HG02870 (cell line): ENCODE measurements around the gene NME9.
"Not testable (repeated sequence)": the region's sequence is repeated elsewhere in the genome, so short reads cannot be mapped to it uniquely, and the experiment has no call there.

Experiments used
- ATAC-seq: cut with Tn5 transposase; IDR thresholded peaks from one replicate; pipeline ENCODE4 v1.9.1; 2021; ENCODE audit warnings: mild to moderate bottlenecking, moderate library complexity; ENCODE audit not compliant: unreplicated experiment

The NME9 gene, protein sequence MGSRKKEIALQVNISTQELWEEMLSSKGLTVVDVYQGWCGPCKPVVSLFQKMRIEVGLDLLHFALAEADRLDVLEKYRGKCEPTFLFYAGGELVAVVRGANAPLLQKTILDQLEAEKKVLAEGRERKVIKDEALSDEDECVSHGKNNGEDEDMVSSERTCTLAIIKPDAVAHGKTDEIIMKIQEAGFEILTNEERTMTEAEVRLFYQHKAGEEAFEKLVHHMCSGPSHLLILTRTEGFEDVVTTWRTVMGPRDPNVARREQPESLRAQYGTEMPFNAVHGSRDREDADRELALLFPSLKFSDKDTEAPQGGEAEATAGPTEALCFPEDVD

DNA sequence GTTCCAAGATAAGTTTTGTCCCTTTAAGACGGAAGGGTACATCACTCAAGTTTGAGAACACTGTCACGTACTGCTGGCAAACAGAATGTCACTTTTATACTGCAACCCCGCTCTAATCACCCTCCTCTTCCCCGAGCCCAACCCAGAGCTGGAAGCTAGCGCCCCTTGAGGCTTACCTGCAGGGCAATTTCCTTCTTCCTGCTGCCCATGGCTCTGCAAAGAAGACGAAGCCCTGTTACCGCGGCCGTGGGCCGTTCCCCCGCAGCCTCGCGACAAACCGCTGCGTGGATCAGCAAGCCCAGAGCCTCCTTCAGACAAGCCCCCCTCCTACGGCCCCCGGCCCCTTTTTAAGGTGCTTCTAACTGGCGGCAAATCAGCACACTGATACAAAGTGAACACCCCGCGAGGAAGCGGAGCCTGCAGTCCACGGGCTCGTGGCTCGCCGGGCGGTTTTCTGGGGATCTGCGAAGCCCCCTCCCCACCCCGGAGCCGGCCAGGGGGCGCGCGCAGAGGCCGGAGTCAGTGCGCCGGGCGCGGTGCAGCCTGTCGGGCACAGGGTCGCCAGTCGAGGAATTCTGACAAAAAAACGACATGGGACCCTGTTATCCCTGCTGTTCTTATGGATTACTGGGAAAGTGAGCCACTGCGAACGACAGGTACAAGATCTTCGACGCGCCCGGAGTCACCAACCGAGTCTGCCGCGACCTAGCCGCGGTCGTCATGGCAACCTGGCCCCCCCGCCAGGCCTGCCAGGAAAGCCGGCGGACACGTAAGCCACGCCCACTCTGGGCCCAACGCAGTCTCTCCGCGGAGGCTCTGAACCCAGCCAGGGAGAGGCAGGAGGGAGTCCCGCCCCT lies at the start of gene NME9:
Gene NME9 (minus strand): TSS at position 725 of the 857 bp plus-strand sequence. CDS start 516 bp downstream, at position 209.
- peak; percentile 67 for ATAC-seq

DNA sequence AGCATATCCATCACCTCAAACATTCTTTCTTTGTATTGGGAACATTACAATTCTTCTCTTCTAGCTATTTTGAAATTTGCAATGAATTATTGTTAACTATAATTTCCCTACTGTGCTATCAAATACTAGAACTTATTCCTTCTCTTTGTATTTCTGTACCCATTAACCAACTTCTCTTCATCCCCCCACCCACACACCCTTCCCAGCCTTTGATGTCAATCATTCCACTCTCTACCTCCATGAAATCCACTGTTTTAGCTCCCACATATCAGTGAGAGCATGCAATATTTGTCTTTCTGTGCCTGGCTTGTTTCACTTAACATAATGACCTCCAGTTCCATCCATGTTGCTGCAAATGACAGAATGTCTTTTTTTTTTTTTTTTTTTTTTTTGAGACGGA lies 49.3 kb upstream of the NME9 start:
- ATAC-seq = no peak

DNA sequence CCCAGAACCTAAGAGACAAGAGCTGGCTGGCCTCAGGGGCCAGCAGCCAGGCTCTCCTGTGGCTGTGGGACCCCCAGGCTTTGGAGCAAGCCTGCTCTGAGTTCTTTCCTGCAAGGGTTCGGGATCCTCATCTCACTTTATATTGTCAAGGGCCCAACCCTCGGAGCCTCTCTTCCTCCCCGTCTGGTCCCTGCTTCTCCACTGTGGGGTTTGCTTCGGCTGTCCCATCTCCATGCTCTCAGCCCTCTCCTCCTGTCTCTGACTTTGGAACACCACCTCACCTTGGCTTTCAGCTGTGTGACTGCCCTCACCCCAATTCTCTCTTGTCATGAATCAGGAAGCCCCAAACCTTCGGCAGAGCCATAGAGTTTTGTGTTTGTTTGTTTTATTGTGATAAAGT lies 48.7 kb upstream of the NME9 start:
- ATAC-seq = no peak

DNA sequence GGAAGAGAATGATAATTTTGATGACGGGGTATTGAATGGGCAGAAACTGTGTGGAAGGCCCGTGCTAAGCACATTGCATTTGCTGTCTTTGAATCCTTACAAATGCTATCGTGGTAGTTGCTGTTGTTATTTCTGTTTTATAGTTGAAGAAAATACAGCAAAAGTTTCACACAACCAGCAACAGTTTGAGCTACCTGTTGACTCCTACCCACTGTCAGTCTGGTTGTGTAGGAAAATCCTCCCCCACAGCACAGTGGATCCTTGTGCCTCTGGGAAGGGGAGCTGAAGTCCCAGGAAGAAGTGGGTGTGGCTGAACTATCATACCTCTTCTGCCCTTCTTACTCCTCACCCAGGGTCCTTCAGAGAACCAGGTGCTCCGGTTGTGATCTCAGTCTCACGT lies 48.2 kb upstream of the NME9 start:
- ATAC-seq = no peak

DNA sequence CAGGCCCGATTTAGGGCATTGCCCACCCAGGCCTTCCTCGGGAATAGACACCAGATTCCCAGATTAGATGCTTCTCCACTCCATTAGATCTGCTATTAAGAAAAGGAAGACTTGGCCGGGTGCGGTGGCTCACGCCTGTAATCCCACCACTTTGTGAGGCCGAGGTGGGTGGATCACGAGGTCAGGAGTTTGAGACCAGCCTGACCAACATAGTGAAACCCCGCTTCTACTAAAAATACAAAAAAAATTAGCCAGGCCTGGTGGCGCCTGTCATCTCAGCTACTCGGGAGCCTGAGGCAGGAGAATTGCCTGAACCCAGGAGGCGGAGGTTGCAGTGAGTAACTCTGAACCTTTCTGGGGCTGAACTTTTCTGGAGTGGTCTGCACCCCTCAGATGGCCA lies 47.6 kb upstream of the NME9 start:
- ATAC-seq = not testable (repeated sequence)

DNA sequence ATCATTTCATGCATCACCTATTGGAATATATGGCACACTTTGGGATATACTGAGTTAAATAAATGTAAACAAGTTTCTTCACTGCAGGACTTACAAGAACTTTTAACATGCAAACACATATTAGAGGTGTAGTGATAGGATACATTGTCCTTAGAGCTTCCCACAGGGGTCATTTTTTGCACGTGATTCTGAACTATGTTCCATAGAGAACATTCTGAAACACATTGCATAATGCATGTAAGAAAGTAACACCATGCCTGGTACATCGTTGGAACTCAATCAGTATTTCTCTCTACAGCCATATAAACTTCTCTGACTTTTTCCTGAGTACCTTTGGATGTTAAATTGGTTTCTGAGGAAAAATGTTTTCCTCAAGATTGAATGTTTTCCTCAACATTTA lies 47.0 kb upstream of the NME9 start:
- no peak for ATAC-seq

DNA sequence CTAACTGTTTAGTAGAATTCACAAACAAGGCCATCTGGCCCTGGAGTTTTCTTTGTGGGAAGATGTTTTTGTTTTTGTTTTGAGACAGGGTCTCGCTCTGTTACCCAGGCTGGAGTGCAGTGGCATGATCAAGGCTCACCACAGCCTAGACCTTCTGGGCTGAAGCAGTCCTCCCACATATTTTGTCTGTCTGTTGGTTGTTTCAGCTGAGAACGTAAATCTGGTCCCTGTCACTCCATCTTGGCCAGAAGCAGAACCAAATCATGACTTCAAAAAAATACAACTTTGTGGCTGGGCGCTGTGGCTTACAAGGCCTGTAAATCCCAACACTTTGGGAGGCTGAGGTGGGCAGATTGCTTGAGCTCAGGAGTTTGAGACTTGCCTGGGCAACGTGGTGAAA lies 45.8 kb upstream of the NME9 start:
- no peak for ATAC-seq

DNA sequence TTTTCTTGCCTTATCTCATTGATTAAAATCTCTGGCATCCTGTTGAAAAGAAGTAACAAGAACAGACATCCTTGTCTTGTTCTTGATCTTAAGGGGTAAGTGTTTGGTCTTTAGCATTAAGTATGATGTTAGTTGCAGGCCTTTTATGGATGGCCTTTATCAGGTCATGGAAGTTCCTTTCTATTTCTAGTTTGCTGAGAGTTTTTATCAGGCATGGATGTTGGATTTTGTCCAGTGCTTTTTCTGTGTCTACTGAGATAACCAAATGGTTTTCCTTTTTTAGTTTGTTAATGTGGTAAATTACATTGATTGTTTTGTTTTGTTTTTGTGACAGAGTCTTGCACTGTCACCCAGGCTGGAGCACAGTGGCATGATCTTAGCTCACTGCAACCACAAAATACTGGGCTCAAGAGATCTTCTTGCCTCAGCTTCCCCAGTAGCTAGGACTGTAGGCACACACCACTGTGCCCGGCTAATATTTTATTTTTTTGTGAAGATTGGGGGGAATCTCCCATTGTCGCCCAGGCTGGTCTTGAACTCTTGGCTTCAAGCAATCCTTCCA lies 45.0 kb upstream of the NME9 start:
- ATAC-seq = no peak

DNA sequence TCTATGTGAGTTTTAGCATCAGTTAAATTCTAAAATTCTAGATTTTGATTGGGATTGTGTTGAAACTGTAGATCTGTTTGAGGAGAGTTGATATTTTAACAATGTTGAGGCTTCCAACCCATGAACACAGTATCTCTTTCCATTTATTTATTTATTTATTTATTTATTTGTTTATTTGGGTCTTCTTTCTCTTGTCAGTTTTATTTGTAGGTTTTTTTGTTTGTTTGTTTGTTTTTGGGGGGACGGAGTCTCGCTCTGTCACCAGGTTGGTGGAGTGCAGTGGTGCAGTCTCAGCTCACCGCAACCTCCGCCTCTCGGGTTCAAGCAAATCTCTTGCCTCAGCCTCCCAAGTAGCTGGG lies 44.1 kb upstream of the NME9 start:
- ATAC-seq = no peak

DNA sequence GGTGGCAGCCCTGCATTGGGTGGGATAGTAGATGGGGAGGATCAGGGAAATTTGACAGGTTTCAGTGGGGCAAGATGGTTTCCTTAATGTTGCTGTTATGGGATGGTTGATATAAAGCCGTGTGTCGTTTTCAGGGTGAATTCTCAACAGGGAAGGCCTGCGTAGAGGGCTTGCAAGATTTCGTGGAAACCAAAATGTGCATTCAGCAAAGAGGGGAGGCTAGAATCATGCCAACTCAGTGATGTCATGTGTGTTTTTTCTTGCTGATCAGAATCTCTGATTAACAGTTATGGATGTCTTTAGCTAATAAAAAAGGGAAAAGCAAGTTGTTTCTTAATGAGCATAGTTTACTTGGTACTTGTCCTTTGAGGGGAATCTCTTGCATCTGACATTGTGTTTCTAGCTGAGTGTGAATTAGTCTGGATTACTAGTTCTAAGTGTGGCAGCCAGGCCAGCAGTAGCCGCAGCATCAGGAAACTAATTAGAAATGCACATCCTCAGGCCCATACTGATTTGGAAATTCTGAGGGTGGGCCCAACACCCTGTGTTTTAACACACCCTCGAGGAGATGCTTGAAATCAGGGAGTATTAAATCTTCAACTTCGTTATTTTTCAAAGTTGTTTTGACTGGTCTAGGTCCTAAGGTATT lies 43.6 kb upstream of the NME9 start:
- ATAC-seq = no peak

DNA sequence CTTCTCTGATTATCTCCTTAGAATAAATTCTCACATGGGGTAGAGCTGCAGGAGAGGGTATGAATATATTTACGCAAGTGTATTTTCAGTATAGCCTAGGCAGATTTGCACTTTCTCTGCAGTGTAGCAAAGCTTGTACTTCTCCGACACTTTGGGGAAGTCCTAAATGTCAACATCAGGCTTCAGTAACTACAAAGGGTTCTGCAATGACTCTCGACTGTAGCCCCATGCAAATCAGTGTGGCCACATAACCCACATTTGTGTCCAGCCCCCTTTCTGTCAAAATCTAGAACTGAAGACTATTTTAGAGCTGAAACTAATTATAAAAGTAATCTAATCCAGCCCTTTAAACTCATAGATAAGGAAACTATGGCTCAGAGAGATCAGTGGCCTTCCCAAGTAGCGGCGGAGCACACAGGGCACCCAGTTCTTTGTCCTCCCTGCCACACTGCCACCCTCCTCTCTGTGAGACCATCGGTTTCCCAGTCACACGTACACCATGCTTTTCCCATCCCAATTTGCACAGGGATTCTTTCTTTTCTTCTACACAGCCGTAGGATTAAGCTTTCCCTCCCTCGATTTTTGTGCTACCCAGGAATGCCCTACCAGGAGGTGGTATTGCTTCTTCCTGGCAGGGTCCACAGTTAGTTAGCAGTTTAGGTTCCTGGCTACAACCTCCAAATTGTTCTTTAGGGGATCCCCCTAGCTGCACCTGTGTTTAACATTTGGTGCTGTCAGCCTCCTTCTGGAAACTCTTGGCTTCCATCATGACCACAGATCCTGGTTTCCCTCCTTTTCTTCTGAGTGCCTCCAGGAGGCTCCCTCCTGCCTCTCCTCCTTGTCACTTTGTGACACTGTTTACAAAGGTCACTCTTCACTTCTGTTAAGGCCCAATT lies 41.7 kb upstream of the NME9 start:
- peak; percentile 100 for ATAC-seq

DNA sequence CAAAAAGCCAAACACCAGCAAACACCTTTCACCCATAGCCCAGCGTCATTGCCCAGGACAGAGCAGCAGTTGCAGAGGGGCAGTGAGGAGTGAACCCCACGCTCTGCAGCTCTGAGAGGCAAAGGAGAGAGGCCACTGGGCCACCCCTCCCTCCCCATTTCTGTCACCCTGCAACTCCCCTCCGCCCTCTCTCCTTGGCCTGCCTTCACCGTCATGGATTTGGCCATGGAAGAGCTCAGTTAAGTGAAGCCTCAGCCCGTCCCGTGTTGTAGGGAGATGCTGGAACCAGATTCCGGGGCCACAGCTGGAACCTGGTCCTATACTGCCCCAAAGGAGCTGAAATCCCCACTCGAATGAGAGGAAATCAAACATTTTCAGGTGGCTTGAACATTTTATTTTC lies 40.7 kb upstream of the NME9 start:
- ATAC-seq = no peak

DNA sequence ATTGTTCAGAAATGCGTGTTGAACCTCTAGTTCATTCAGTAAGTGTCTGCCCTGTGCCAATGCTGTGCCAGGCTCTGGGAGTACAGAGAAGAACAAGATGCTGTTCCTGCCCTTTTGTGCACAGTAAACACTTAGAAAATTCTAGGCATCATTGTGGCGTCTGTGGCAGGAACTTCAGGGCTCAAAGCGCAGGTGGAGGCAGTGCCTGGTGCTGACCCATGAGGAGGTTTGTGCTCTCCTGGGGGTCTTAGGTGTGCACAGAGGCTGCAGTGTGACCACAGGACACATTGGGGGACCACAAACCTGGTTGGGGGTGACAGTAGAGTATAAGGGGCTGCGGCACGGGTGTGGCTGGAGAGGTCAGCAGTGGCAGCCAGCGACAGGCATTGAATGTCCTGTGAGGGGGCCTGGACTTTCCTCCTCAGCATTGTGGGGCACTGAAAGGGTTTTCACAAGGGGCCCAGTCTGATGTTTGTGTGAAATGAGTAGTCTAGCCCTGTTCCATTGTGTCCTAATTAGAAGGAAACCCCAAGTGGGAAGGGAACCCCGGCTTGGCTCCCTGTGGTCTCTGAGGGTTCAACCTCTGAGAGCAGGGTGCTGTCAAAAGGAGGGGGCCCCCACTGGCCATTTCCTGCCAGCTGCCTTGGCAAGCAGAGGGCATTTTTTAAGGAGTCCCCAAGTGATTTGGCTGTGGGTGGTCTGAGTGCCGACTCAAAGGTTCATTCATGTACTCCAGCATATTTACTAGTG lies 39.7 kb upstream of the NME9 start:
- ATAC-seq = no peak

DNA sequence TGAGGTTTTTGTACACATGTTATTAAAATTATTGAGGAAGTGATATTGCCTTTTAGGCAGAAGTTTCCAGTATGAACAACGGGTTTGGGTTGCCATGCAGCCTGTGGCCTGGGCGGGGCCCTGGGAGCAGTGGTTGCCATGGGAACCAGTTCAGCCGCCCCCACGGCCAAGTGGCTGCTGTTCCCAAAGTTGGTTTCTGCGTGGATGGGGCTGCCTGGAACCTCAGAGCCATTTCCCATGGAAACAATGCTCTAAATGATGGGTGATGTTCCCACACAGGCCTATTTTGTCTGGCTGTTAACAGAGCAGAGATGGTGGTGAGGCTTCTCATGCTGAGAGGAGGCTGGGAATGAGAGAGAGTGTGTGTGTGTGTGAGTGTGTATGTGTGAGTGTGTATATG lies 38.3 kb upstream of the NME9 start:
- no peak for ATAC-seq

DNA sequence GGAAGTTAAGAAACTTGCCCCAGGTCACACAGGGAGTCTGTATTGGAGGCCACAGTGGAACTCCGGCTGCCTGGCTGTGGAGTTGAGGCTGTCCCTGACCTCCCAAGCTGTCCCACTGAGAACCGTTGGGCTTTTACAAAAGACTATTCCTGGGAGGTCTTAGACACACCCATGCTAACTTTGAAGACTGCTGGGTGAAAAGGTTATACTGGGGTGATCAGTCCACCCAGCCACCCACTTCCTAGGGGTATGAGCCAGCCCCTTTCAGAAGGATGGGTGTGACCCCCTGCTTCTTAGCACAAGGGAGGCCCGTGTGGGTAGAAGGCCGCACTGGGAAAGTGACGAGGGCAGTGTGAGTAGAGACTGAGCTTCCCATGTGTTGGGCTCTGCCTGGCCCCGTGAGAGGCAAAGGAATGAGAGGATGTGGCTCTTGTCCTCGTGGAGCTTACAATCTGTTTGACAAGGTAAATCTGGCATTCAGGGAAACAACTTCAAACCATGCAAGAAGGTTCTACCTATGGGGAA lies 37.7 kb upstream of the NME9 start:
- no peak for ATAC-seq

DNA sequence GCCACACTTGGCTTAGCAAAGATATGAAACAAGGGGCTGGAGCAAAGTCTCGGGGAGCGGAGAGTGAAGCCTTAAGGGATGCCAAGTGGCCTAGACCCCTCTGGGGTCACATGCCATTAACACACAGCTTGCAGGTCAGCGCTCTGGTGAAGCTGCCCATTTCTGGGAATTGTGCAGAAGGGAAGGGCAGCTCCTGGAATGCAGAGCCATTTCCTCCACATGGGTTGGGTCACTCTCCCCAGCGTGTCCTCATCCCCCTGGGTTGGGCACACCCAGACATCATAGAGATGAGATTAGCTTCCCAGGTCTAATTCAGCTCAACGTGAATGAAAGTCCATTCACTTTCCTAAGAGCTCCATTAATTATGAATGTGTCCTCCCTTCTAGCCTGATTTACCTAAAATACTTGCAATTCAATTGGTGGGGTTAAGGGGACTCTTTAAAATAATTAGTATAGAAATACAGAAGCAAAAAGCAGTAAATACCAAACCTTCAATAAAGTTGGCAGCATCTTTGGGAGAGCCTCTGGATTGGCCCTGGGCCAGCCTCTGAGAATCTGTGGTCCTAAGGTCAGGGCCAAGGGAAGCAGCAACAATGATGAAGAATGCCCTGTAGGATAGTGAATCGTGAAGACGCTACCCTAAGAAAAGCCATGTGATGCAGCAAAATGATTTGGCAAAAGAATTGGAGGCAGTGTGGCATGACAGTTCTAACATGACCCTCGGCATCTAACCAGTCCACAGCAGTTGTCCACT lies 36.5 kb upstream of the NME9 start:
- no peak for ATAC-seq

DNA sequence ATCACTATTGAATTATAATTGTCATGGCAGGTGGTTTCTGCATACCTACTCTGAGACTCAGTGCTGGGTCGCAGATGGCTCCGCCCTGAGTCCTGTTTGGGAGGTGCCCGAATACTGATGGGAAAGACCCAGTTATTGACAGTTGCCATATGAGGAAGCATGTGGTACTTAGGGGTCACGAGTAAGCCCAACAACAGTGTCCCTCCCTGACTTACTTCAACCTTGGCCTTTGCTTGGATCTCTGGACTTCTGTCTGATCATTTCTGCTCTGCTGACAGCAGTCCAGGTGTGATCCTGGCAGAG lies 35.6 kb upstream of the NME9 start:
- ATAC-seq = no peak

DNA sequence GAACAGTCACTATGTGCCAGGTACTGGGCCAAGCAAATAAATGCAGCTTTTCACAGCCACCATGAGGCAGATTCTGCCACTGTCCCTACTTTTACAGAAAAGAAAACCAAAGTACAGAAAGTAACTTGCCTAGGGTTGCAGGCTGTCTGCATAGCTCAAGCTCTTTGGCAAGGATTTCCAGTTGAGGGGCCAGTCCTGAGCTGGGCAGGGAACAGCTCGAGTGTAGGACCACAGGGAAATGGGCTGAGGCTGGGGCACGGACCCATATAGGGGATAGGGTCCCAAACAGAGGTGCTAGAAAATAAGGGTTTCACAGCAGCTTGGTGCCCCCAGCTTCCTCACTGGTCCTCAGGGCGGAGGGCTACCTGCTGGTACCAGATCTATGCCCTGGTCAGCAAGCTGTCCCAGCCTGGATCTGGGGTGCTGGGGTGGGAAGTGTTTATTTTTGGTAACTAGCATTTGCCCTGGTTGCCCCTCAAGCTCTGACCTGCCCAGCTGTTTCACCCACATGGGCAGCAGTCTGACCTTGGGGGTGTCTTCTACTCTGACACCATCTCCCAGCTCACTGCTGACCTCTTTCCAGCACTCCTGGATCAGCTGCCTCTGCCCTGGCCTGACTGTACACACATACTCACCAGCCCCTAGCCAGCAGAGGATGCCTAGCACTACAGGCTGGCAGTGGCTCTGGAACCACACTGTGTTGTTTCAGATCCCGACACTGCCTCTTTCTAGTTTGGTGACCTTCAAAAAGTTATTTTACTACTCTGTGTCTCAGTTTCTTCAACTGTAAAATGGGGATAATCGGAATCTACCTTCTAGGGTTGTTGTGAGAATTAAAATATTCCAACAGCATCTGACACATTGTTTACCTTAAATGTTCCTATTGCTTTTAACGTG lies 35.0 kb upstream of the NME9 start:
- no peak for ATAC-seq
